GM10847 (cell line): ENCODE results near the gene BNC2.

Source experiments
- POLR2A ChIP-seq: IDR thresholded peaks from 2 replicates; pipeline ENCODE4 v1.6.1; 2011; ENCODE audit not compliant: insufficient read length; ENCODE audit errors: extremely low read depth

BNC2 gene

DNA sequence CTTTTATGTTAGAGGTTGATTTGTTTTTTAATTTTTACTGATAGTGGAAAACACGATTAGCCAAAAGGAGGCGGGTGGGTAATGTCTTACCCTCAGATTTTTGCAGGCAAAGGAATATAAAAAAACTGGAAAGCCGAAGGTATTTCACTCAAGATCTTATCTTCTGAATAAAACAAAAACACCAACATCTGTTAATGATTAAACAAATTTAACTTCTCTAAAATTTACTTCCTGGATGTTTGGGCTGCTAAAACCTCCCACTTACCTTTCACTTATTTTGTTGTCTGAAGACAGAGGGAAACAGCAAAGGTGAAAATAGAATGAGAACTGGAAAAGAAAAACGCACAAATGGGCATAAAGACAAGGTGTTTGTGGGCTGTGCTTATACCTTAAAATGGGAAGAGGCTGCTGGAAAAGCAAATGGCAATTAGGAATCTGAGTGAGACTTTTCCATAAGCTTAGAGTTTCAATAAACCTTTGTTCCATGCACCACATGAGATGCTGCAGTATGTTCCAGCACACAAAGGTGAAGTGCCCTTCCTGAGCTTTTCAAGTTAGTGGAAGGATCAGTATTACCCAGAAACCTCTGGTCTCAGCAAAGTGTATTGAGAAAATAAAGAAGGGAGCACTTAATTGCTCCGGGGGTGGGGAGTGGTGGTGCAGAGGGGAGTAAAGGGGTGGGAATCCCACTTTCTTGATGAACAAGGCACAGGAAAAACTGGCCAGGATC is 298.3 kb downstream of the BNC2 start:
- no peak for TF ChIP-seq POLR2A

DNA sequence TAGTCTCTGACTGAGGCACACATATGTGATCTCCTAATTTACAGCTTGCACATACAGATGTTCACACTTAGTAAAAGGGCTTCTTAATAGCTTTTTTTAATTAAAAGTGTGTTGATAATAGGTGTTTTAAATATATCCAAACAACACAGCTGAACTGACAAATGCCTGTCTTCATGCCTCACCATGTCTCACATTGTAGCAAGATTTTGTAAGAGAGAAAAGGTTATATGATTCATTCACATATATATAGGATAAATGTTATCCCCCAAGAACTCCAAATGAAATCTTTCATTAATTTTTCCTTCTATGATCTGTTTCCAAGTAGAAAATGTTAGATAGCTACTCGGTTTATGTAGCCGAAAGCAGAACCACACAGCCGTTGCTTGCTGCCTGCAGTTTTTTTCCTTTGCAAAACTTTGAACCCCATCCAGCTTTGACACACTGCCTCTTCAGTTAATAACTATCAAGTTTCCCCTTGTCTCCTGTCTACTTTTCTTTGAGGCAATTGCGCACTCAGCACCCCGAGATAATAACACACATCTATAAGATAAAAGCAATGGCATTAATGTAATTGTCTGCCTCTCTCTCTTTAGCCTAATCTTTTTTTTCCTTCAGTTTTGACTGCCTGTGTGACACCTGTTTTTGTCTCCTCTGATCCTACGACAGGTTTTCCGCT is 299.2 kb downstream of the BNC2 start:
- TF ChIP-seq POLR2A: no peak

DNA sequence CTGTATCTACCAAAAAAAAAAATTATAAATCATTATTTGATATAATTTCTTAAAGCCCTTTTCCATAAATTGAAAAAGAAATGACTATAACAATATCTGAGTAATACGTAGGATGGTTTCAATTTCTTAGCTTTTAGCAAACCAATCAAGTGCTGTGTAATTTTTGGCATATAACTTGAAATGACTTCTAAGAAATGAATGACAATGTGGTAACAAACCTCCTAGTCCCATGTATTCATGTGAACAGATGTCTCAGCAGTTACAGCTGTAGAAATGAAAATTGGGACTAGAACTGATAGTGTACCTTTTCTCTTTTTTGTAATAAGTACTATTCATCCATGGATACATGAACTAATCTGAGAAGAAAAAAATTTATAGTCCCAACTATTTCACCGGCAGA is 307.0 kb downstream of the BNC2 start:
- TF ChIP-seq POLR2A: no peak

DNA sequence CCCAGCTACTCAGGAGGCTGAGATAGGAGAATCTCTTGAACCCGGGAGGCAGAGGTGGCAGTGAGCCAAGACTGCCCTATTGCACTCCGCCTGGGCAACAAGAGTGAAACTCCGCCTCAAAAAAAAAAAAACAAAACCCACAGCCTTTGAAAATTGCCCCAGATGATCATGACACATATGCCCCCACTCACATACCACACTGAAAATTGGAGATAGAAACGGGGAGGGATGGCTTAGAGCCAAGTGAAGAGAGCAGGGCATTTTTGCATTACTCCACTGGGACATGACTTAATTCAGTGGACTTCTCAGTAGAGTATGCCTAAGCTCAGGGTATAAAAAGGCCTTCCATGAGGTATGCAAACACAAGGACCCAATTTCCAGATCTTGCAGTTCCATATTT is 309.3 kb downstream of the BNC2 start:
- TF ChIP-seq POLR2A: no peak

DNA sequence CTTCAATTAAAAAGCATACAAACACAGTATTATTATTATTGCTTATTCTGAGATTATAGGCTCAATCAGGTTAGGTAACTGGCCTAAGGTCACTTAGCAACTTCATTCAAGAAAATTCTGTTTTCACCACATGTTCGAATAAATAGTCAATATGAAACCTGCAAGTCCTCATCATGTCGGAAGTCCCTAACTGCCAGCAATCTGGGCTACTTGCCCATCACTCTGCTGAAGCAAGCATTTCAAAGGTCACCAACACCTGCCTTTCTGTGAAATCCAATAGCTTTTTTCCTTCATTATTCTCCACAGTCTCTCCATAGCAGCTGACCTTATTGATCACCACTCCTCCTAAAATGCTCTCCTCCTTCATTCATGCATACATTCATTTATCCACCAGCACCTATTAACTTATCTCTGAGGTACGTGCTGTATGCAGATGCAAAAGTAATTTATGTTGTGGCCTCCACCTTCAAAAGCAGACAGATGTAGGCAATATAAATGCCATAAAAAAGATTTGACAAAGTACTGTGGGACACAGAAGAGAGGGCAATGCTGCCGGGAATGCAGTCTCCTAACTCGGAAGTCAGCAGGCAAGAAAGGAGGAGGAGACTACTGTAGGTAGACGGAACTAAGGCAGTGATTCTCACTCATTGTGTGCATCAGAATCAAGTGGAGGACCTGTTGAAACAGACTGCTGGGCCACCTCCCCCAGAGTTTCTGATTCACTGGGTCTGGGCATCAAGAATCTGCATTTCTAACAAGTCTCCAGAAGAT is 310.9 kb downstream of the BNC2 start:
- TF ChIP-seq POLR2A: no peak

DNA sequence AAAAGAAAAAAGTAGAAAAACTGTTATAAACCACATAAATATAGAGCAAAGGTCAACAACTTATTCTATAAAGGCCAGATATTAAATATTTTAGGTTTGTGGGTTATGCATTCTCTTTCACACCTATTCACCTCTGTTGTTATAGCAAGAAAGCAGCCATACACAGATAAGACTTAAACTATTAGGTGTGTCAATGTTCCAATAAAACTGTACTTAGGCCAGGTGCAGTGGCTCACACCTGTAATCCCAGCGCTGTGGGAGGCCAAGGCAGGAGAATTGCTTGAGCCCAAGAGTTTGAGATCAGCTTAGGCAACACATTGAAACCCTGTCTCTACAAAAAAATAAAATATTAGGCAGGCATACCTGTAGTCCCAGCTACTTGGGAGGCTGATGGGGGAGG is 314.7 kb downstream of the BNC2 start:
- no peak for TF ChIP-seq POLR2A

DNA sequence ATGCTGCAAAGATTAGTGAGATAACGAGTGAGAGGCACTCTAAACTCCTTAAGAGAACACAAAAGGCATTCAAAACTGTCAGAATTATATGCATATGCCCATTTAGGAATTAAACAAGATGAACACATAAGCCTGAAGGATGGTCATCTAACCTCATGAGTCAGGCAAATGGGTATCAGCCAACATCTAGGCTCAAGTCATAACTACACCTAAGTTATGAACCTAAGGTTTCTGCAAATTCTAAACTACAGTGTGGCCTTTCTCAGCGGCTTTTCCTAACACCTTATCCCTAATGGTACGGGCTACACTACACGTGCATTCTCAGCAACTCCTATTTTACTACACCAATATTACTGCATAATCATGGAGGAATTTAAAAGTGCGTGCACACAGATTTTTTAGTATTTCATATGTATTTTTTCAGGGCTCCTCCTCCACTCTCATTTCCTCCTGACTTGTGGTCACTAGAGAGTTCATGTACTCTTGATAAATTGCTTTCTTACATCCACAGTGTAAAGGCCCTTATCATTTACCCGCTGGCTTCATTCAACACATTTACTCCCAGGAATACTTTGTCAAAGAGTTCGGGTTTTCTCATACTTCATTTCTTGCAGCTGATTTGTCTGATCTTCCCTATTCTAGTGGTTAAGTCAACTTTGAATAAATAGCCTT is 316.5 kb downstream of the BNC2 start:
- no peak for TF ChIP-seq POLR2A

DNA sequence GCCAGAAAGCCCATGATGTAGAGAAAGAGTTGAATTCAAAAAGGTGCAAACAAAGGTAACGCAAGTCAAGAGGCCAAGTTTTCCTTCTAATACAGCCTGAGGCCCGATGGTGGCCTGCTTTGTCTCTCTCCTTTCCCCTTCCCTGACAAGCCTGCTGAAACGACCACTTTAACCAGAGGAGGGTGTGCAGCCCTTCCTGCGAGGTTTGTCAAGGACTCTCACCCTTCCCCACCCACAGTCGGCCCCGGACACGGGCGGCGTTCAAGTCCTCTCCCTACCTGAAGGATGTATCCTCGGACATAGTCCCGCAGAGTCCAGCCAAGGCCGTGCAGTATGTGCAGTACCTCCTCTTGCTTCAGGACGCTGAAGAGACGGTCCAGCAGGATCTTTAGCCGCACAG is 318.2 kb downstream of the BNC2 start:
- no peak for TF ChIP-seq POLR2A

DNA sequence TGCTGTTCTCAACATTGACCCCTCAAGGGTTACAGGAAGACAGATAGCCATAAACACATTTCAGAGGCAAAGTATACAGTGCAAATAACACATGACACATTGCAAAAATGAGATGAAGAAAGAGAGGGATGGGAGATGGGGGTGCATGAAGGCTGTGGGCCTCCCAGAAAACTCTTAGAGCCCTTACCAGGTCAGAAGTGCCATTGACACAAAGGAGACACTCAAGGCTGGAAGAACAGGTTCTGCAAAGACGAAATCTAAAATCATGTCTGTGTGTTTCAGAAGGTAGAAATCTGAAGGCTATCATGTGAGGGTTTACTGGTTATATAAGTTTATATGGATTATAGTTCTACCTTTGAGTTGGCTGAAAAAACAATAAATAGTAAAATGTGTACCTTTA is 318.8 kb downstream of the BNC2 start:
- TF ChIP-seq POLR2A: no peak

DNA sequence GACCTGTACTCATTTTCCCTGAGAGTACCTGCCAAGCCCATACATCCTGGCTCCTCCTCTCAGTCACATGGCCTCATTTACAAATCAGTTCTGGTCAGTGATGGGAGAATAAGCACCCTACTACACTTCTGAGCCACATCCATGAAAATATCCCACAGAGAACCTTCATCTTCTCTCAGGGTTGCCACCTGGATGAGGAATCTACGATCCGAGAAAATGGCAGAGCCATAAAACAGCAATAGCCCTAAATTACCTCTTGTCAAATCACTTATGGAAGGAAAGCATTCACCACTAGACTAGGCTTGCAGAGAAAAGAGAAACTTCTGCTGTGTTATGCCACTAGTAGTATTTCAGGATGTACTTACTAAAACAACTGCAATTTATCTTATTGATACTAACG is 324.8 kb downstream of the BNC2 start:
- TF ChIP-seq POLR2A: no peak

DNA sequence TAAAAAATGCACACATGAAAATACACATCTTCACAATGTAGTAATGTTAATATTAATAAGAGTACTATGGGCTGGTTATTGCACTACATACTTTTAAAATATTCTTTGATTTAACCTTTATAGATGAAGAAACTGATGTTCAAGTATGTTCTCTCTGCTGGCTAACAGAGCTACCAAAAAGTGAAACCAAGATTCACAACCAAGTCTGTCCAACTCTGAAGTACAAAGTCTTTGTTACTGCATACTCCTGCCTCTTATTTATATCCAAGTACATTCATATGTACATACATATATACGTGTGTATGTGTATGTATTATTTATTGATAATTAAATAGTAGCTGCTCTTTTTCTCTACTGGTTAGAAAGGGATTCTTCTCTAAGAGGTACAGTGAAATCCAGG is 325.6 kb downstream of the BNC2 start:
- no peak for TF ChIP-seq POLR2A

DNA sequence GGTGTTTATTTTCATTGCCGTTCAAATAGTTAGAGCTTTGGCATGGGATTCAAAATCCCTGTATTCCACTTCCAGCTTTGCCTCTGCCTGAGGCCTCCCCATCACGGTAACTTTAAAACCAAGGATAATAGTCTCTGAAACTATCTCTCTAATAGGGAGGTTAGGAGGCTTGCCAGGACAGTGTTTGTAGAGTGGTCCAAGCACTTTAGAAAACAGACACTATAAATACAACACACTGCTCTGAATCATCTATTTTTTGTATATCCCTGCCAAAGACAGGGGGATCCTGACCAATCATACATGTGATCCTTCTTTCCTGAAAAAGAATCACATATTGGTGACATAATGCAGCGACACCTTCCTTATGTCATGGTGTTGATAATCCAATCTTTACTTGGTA is 326.8 kb downstream of the BNC2 start:
- TF ChIP-seq POLR2A: no peak

DNA sequence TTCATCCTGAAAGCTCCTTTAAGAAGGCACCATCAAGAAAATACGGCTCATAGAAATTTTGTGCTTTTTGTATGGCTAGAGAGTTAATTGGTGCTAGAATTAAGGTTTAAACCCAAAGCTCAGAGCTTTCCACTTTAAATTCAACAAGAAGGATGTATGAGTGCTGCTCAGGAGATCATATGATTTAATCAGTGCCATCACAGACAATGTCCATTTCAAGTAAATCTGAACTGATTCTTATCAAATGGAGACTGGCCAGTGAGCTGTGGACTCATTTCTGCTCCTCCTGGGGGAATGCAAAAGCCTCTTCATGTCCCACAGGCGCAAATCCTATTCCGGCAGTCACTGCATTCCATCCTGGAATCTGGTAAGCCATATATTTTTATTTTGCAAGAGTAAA is 327.2 kb downstream of the BNC2 start:
- TF ChIP-seq POLR2A: no peak

DNA sequence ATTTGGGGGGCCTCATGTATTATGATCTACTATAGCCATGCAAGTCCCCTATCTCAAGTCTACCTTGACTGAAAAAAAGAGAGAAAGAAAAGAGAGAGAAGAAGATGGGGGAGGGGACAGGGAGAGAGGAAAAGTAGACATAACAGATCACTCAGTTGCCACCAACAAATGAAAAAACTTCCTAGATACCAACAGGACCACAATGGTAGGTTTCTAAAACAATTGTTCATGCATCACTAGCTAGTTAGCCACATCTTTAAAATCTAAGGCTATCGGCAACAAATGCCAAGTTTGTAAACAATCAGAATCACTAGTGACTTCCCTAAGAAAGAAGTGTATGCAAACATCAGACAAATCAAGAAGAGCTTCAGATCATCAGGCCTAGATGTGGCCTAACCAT is 328.2 kb downstream of the BNC2 start:
- no peak for TF ChIP-seq POLR2A

DNA sequence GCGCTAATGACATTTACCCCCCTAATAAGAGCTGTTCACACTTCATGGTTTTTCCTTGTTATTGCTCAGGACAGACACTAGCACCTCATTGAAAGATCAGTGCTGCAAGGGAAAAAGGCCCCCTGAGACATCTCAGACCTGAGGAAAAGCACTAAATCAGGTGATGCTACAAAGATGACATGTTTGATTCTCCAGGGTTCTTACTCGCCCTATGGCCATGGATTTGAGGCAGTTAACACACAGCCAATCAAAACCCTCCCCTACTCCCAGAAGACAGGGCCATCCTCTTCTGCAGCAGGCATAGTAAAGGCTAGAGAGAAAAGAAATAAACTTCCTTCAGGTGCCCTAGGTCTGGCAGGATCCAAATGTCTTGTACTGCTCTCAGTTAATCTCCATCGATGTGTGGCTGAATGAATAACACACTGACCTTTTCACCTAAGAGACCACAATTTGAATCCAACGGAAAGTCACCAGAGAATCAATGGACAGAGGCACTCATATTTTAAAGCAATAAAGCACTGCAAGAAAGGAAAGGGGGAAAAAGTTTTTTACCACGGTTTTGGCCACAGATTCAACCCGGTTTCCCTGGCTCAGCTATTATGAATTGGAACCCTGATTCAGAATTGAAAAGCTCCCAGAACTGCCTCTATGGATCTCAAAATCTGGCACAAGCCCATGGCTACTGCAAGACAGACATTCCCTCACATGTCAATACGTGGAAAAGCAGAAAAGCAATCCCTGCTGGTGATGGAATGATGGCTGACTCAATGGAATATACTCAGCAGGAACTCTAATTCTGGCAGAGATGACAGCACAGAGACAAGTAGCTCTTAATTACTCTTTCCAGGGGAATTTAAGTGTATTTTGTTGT is 329.5 kb downstream of the BNC2 start:
- no peak for TF ChIP-seq POLR2A
